HepG2 (cell line): ENCODE data around the gene LENG1. TPM values are rescaled to one million over a fixed set of nuclear protein-coding genes. Genes with fewer than 3 reads are reported as not detected.

ENCODE experiments used
- CBX2 ChIP-seq, 2 experiments: fragments of 200-600 bp in 1 of 2; sonication (generic); formaldehyde crosslinking in 1 of 2; IDR thresholded peaks; 2 replicates each; pipeline versions ENCODE4 v1.7.0 to v1.8.1; 2018 to 2022; ENCODE audit warnings: low read depth in 2 of 2, low read length in 1 of 2, mild to moderate bottlenecking in 1 of 2, missing genetic modification reagents in 1 of 2
- HNRNPLL ChIP-seq: fragments of 200-400 bp; formaldehyde crosslinking; IDR thresholded peaks from 2 replicates; pipeline ENCODE4 v1.6.1; 2017; ENCODE audit warnings: mild to moderate bottlenecking, low read depth, low read length; ENCODE audit not compliant: poor library complexity, severe bottlenecking
- JDP2 ChIP-seq: sonication (generic); formaldehyde crosslinking; IDR thresholded peaks from 2 replicates; pipeline ENCODE4 v1.8.1; 2022; ENCODE audit warnings: missing genetic modification reagents, borderline replicate concordance
- MAF1 ChIP-seq: sonication (generic); formaldehyde crosslinking; IDR thresholded peaks from 2 replicates; pipeline ENCODE4 v1.5.0; 2020; ENCODE audit warnings: missing genetic modification reagents, borderline replicate concordance
- MAFK ChIP-seq, 2 experiments: IDR thresholded peaks in 1 of 2; conservative IDR thresholded peaks in 1 of 2; 2 replicates each; pipeline ENCODE4 v1.6.1; 2011; ENCODE audit warnings: improper control_type of control experiment in 2 of 2, low read length in 2 of 2
- MED13 ChIP-seq: sonication (generic); formaldehyde crosslinking; IDR thresholded peaks from 2 replicates; pipeline ENCODE4 v1.5.0; 2020; ENCODE audit warnings: missing genetic modification reagents
- MYNN ChIP-seq: sonication (generic); formaldehyde crosslinking; IDR thresholded peaks from 2 replicates; pipeline ENCODE4 v1.4.0; 2020; ENCODE audit warnings: mild to moderate bottlenecking, low read depth, missing genetic modification reagents
- NCOA5 ChIP-seq: sonication (generic); formaldehyde crosslinking; IDR thresholded peaks from 2 replicates; pipeline ENCODE4 v1.4.0; 2020; ENCODE audit warnings: missing genetic modification reagents
- NFE2L2 ChIP-seq: fragments of 150-350 bp; IDR thresholded peaks from 2 replicates; pipeline ENCODE4 v1.6.1; 2014; ENCODE audit warnings: low read length
- PBX2 ChIP-seq: IDR thresholded peaks from 2 replicates; pipeline ENCODE4 v1.6.1; 2016; ENCODE audit warnings: control low read depth
- PCBP1 ChIP-seq: fragments of 200-400 bp; formaldehyde crosslinking; IDR thresholded peaks from 2 replicates; pipeline ENCODE4 v1.6.1; 2017; ENCODE audit warnings: mild to moderate bottlenecking, low read depth, low read length, borderline replicate concordance
- POGK ChIP-seq: sonication (generic); formaldehyde crosslinking; conservative IDR thresholded peaks from 2 replicates; pipeline ENCODE4 v1.8.0; 2022; ENCODE audit warnings: mild to moderate bottlenecking, moderate library complexity, missing genetic modification reagents
- RFXANK ChIP-seq: IDR thresholded peaks from 2 replicates; pipeline ENCODE4 v1.6.1; 2016
- SRSF1 ChIP-seq: fragments of 200-400 bp; formaldehyde crosslinking; optimal IDR thresholded peaks from 2 replicates; pipeline ENCODE3; 2017; ENCODE audit warnings: mild to moderate bottlenecking, low read depth, low read length, moderate library complexity
- SYNCRIP ChIP-seq: fragments of 200-400 bp; formaldehyde crosslinking; IDR thresholded peaks from 2 replicates; pipeline ENCODE4 v1.6.1; 2018; ENCODE audit warnings: mild to moderate bottlenecking, low read depth, low read length; ENCODE audit not compliant: insufficient read depth
- TEF ChIP-seq: sonication (generic); formaldehyde crosslinking; IDR thresholded peaks from 2 replicates; pipeline ENCODE4 v1.5.0; 2020; ENCODE audit warnings: missing genetic modification reagents
- ZBTB49 ChIP-seq: sonication (generic); formaldehyde crosslinking; IDR thresholded peaks from 2 replicates; pipeline ENCODE4 v1.4.0; 2020; ENCODE audit warnings: missing genetic modification reagents, borderline replicate concordance
- ZBTB8A ChIP-seq: sonication (generic); formaldehyde crosslinking; IDR thresholded peaks from 2 replicates; pipeline ENCODE4 v1.4.0; 2020; ENCODE audit warnings: mild to moderate bottlenecking, low read depth, missing genetic modification reagents, borderline replicate concordance
- ZNF530 ChIP-seq: sonication (generic); formaldehyde crosslinking; IDR thresholded peaks from 2 replicates; pipeline ENCODE4 v1.5.0; 2020; ENCODE audit warnings: low read depth, mild to moderate bottlenecking, missing genetic modification reagents
- ZSCAN12 ChIP-seq: sonication (generic); formaldehyde crosslinking; IDR thresholded peaks from 2 replicates; pipeline ENCODE4 v1.9.0; 2021; ENCODE audit warnings: mild to moderate bottlenecking, missing genetic modification reagents
- ZSCAN22 ChIP-seq: sonication (generic); formaldehyde crosslinking; IDR thresholded peaks from 2 replicates; pipeline ENCODE4 v1.4.0; 2020; ENCODE audit warnings: mild to moderate bottlenecking, missing genetic modification reagents
- polyA plus RNA-seq, 8 experiments: library from polyadenylated mRNA; depleted of rRNA in 3 of 8; stranded (reverse) in 7 of 8; unstranded in 1 of 8; fragments of >200 nt; fragmentation: Illumina TruSeq in 4 of 8; extraction: Trizol in 4 of 8; gene quantifications; 2 replicates each; pipeline versions ENCODE4 v1.2.1 to v1.2.3, GENCODE V29; 2011 to 2016; ENCODE audit warnings: low read depth in 4 of 8, missing spikeins in 1 of 8, mixed read lengths in 1 of 8; ENCODE audit not compliant: insufficient read depth in 1 of 8
- total RNA-seq, 5 experiments: library from RNA; depleted of rRNA; stranded (reverse); fragments of >200 nt; fragmentation: Illumina TruSeq; extraction: Trizol; gene quantifications; 2 replicates each; pipeline ENCODE4 v1.2.3, GENCODE V29; 2016; ENCODE audit warnings: low read depth in 1 of 5
- TF ChIP-seq, protein P1 (sequence below): sonication (generic); formaldehyde crosslinking; IDR thresholded peaks from 2 replicates; pipeline ENCODE4 v1.4.0; 2020; ENCODE audit warnings: missing genetic modification reagents, mild to moderate bottlenecking, borderline replicate concordance

Gene LENG1
- total and polyA plus RNA-seq, 2 of the 13 experiments (the other 11 are each of a cell fraction or from before 2014, with no cell fraction given) = 1.8 to 3.8 TPM

DNA sequence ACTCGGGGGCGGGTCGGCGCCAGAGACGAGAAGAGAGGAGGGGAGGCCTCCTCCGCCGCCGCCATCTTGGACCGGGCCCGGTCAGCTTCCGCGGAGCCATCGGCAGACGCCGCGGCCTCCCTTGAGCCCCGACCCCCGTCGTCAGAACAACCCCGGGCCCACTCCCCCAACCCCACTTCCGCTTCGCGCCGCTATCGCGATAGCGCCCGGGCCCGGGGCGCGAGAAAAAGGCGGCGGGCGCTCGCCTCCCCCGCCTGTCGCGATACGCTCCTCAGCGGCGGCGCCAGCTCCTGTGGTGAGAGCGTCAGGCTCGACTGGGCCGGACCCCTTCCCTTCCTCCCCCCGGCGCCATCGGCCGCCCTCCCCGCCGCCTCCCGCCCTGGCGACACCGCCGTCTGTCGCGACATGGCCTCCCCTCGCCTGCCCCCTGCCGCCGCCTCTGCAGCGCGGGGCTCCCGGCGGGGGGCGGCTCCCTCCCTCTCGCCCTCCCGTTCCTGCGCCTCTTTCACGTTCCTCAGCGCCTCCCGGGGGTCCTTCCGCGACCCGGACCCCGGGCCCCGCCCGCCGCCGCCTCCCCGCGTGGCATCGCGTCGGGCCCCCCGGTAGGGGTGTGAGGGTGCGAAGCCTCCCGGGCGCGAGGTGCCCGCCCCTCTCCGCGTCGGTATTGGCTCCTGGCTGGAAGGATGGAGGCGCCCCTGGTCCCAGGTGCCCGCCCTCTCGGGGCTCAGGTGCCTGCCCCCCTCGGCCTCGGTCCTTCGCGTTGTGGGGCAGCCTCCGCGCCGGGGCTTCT is 21.6 kb downstream of the LENG1 start, which contains the start of gene CNOT3 (continued):
- TF ChIP-seq CBX2 (IDR thresholded peaks at IDR 0.05; ENCODE audit: low read depth, low read length) (peak; percentile 99), CBX2 (CRISPR knock-in tag; IDR thresholded peaks at IDR 0.05; ENCODE audit: low read depth) (no peak), ZNF530 (CRISPR knock-in tag) (no peak), RFXANK (no peak), PCBP1 (peak; percentile 86; the same call in 1 of the 2 replicates), NFE2L2 (no peak), MAF1 (CRISPR knock-in tag) (no peak), ZBTB49 (no peak), HNRNPLL (no peak), TEF (CRISPR knock-in tag) (no peak), MAFK (conservative IDR thresholded peaks at IDR 0.05 in 1 of 2, IDR thresholded peaks at IDR 0.05 in 1 of 2; ENCODE audit: low read length in 2 of 2) (no peak), SRSF1 (peak; percentile 44), PBX2 (no peak), MYNN (CRISPR knock-in tag) (no peak), ZSCAN12 (CRISPR knock-in tag) (no peak), JDP2 (CRISPR knock-in tag) (no peak), ZSCAN22 (CRISPR knock-in tag) (no peak), POGK (CRISPR knock-in tag) (0 out of 2 replicates have a peak, but pooled peaks have one; percentile 17), SYNCRIP (no peak), ZBTB8A (no peak), NCOA5 (CRISPR knock-in tag) (no peak), MED13 (no peak)
- TF ChIP-seq, protein P1, sequence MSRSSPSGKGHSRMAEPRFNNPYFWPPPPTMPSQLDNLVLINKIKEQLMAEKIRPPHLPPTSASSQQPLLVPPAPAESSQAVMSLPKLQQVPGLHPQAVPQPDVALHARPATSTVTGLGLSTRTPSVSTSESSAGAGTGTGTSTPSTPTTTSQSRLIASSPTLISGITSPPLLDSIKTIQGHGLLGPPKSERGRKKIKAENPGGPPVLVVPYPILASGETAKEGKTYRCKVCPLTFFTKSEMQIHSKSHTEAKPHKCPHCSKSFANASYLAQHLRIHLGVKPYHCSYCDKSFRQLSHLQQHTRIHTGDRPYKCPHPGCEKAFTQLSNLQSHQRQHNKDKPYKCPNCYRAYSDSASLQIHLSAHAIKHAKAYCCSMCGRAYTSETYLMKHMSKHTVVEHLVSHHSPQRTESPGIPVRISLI (CRISPR knock-in tag) = no peak
